Upper lobe of left lung (tissue), 4 donors: ENCODE data around the gene PPFIA2.

Source experiments
- POLR2A ChIP-seq, 4 donors: fragments of 450-650 bp; IDR thresholded peaks; one replicate each; pipeline ENCODE4 v1.5.1; 2016 to 2017; ENCODE audit warnings: antibody characterized with exemption in 4 of 4, mild to moderate bottlenecking in 2 of 4
- POLR2AphosphoS5 ChIP-seq, 2 donors: sonication (generic); formaldehyde crosslinking; IDR thresholded peaks; one replicate each; pipeline ENCODE4 v1.5.1; 2017; ENCODE audit warnings: antibody characterized with exemption in 2 of 2
- TF ChIP-seq, protein P1 (sequence below), 6 experiments: fragments of 450-650 bp in 4 of 6; fragments of 200-600 bp in 2 of 6; sonication (generic) in 2 of 6; IDR thresholded peaks; one replicate each; pipeline ENCODE4 v1.5.1; 2016 to 2019; ENCODE audit warnings: antibody characterized with exemption in 6 of 6

DNA sequence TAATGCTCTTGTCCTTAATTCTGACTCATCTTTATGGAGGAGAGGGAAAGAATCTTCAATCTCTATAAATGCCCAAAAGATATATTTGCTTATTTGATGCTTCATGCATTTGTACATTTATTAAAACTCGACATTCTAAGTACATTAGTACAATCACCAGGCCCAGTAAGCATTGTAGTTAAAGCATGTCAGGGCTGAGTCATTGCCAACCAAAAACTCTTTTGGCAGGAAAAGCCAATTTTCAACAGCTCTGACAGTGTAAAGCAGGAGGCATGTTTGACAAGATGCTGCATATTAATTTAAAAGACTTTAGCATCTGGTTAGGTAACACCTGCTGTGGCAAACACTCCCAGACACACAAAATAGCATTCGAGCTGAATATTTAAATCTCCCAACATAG is 290.9 kb downstream of the PPFIA2 start:
- TF ChIP-seq, protein P1, sequence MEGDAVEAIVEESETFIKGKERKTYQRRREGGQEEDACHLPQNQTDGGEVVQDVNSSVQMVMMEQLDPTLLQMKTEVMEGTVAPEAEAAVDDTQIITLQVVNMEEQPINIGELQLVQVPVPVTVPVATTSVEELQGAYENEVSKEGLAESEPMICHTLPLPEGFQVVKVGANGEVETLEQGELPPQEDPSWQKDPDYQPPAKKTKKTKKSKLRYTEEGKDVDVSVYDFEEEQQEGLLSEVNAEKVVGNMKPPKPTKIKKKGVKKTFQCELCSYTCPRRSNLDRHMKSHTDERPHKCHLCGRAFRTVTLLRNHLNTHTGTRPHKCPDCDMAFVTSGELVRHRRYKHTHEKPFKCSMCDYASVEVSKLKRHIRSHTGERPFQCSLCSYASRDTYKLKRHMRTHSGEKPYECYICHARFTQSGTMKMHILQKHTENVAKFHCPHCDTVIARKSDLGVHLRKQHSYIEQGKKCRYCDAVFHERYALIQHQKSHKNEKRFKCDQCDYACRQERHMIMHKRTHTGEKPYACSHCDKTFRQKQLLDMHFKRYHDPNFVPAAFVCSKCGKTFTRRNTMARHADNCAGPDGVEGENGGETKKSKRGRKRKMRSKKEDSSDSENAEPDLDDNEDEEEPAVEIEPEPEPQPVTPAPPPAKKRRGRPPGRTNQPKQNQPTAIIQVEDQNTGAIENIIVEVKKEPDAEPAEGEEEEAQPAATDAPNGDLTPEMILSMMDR (IDR thresholded peaks at IDR 0.05) = no peak
- TF ChIP-seq POLR2A (IDR thresholded peaks at IDR 0.05) (no peak), POLR2AphosphoS5 (IDR thresholded peaks at IDR 0.05) (no peak)
